Astrocyte of the spinal cord (primary cell): ENCODE data around the gene KRTAP5-10.
"Not testable (repeated sequence)": the region's sequence is repeated elsewhere in the genome, so short reads cannot be mapped to it uniquely, and the experiment has no call there.

Source experiments
- DNase-seq: peaks from one replicate; pipeline ENCODE4 v3.0.0; 2011; ENCODE audit warnings: low read depth, low spot score
- H3K4me3 ChIP-seq: 2 replicates; pipeline ENCODE4 v1.5.1; 2011; ENCODE audit warnings: low read depth, mild to moderate bottlenecking, low read length, moderate library complexity
- CTCF ChIP-seq: IDR thresholded peaks from 2 replicates; pipeline ENCODE4 v1.5.1; 2012; ENCODE audit warnings: low read depth, mild to moderate bottlenecking, low read length, inconsistent platforms
- in situ Hi-C: cut with HindIII; loops from 2 replicates; pipeline ENCODE4 v1.10.0; 2017; ENCODE audit warnings: low sequenced_read_pairs

The KRTAP5-10 gene

DNA sequence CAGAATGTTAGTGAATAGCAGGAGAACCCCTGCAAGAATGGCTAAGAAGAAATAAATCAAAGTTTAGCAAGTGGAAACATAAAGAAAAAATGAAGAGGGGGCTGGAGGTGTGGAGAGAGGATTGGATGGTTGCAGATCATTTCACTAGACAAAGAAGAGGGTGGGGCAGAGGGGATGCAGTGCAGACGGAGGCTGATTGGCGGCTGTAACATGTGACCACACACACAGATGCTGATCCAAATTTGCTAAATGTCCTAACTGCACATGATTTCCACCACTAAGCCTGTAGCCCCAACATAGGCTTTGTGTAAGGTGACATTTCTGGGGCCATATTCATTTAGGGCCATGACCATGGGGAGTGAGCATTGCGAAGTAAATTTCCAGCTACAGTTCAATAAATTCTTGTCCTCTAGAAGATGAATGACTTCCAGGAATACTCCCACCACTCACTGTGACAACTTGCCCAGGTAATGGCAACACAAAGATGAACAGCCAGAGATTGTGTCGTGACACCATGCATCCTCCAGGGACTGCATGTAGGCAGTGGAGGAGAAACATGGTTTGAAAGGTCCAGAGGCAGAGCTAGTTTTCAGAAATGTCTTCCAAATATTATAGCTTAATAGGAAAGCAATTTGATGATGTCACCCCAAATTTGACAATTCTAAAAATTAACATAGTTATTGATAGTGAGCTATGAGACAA is 10.5 kb downstream of the KRTAP5-10 start:
- TF ChIP-seq CTCF: no peak
- DNase-seq: no peak
- H3K4me3 ChIP-seq: no peak overlapping the region
- in situ Hi-C loops: no loop called here

DNA sequence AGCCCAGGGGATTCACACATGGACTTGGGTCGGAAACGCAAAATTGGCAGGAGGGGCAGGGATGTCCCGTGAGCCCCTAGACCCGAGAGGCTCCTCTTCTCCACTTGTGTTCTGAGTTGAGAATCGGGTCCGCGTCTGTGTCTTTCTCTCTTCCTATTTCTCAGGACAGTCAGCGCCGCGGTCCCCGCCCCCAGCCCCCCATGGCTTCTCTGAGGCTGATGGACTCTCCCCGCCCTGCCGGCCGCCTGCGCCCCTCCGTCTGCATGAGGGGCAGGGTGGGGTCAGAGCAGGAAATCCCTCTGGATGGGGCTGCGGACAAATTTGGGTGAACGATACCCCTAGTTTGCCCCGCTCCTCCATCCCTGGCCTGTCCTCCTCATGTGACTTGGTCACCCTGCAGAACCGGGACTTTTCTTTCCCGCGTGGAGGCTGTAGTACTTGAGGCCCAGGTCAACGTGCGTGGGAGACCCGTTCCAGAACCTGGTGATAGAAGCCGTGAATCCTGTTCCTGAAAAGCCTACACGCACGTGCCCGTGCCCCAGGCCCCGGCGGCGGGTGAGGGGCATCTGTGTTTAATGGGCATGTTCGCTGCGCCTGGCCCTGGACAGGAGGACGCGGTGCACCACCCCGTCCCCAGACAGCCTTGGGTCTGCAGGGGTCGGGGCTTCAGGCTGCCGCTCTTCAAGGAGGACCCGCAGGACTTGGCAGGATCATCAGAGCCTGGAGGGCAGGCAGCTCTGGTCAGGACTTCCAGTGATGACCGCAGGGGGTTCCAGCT is 11.5 kb downstream of the KRTAP5-10 start:
- H3K4me3 ChIP-seq, in situ Hi-C loops, DNase-seq: not testable (repeated sequence)

DNA sequence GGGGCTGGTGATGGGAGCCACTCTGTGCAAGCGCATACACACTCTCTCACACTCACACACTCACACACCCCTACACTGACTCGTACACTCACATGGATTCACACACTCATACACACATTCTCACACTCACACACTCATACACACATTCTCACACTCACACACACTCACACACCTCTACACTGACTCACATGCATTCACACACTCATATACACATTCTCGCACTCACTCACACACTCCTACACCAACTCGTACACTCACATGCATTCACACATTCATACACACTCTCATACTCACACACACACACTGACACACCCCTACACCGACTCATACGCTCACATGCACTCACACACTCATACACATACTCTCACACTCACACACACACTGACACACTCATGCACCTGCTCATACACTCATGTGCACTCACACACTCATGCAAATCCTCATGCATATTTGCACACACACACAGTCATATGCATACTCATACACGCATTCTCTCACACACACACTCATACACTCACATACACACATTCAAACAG is 12.2 kb downstream of the KRTAP5-10 start:
- in situ Hi-C loops: no loop called here
- no peak overlapping the region for H3K4me3 ChIP-seq
- no peak for TF ChIP-seq CTCF
- DNase-seq: no peak

- DNase-seq, in situ Hi-C loops: not testable (repeated sequence)
Measured at GRCh38 chr11:71579513-71579912, 14.2 kb downstream of the KRTAP5-10 start.

GRCh38 chr11:71580057-71581003 is 15.0 kb downstream of the KRTAP5-10 start:
- no peak overlapping the region for H3K4me3 ChIP-seq
- TF ChIP-seq CTCF: peak; percentile 96
- peak; percentile 70 for DNase-seq
- in situ Hi-C loops: no loop called here

More at GRCh38 chr11:71579513-71579912, 14.2 kb downstream of the KRTAP5-10 start:
- H3K4me3 ChIP-seq: not testable (repeated sequence)

GRCh38 chr11:71581826-71582225 is 16.5 kb downstream of the KRTAP5-10 start:
- in situ Hi-C loops: no loop called here
- TF ChIP-seq CTCF: no peak
- H3K4me3 ChIP-seq: no peak overlapping the region
- DNase-seq: no peak

GRCh38 chr11:71582309-71582895 is 17.0 kb downstream of the KRTAP5-10 start, which contains the start of gene KRTAP5-11:
Gene KRTAP5-11 (minus strand): TSS chr11:71582875. CDS start chr11:71582837, 38 bp downstream.
- in situ Hi-C loops: no loop called here
- TF ChIP-seq CTCF: no peak
- no peak within 1 kb of the TSS for H3K4me3 ChIP-seq
- no peak for DNase-seq

DNA sequence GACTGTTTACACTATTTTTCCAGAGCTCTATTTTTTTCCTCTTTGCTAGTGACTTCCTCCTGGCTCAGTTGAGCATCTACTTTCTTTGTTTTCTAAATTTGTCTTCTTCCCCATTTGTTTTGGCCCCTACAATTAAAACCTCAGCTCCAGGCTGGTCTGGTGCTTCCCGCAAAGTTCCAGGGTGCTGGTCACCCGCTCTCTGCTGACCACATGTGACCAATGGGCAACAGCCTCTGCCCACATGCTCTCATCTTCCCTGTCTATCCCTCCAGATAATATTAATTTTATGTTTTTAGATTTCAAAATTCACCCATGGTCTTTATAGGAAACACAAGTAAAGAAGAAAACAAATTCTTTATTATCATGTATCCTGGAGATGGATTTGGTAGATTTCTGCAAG is 17.6 kb downstream of the KRTAP5-10 start:
- DNase-seq, in situ Hi-C loops, H3K4me3 ChIP-seq: not testable (repeated sequence)

DNA sequence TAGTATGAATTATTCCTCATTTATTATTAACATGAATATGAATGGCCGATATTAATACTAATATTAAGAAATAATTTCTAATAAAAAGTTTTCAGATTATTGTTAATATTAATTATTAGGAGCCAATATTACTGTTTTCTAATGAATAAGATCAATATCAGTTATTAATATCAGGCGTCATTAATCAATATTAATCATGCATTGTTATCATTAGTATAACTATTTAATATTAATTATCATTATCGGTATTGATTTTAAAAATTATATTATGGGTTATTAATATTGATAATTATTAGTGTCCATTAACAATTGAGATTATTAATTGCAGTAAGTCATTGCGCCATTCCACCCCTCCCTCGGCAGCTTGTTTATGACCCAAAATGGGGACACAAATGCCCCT is 20.3 kb downstream of the KRTAP5-10 start:
- DNase-seq, H3K4me3 ChIP-seq, in situ Hi-C loops: not testable (repeated sequence)

DNA sequence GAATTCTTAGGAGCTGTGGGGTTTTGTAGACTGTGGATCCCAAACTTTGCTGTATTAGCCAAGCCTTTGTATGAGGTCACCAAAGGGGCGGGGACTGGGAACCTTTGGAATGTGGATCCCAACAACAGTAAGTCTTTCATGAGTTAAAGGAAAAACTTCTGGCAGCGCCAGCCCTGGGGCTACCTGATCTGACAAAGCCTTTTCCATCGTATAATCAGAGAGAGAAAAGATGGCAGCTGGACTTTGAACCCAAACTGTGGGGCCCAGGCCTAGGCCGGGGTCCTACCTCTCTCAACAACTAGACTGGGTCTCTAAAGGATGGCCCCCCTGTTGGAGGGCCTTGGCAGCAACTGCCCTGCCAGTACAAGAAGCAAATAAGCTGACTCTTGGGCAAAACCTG is 23.0 kb downstream of the KRTAP5-10 start:
- DNase-seq, H3K4me3 ChIP-seq, in situ Hi-C loops: not testable (repeated sequence)
